Activated CD4-positive, CD25-positive, alpha-beta regulatory T cell treated with anti-CD3 and anti-CD28 coated beads, Interleukin-2, amount 50 U/mL, for 24 hours (primary cell): ENCODE measurements around the gene ARMC3.
"Not testable (repeated sequence)": the region's sequence is repeated elsewhere in the genome, so short reads cannot be mapped to it uniquely, and the experiment has no call there.

ENCODE experiments used
- ATAC-seq, 2 donors: fragments of 150-1000 bp; cut with Tn5 transposase; one replicate each; pipeline ENCODE4 v1.10.0; 2021; ENCODE audit warnings: mild to moderate bottlenecking in 1 of 2, moderate library complexity in 1 of 2

ARMC3 gene

DNA sequence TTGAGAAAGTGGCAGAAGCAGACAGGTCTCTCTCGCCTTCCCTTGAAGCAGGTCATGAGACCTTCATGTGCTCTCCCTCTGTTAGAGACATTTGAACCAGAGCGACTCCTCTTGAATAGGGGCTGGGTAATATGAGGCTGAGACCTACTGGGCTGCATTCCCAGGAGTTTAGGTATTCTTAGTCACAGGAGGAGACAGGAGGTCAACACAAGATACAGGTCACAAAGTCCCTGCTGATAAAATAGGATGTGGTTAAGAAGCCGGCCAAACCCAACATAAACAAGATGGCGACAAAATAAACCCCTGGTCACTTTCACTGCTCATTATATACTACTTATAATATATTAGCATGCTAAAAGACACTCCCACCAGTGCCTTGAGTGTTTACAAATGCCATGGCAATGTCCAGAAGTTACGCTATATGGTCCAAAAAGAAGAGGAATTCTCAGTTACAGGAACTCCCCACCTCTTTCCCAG lies 124.0 kb downstream of the ARMC3 start:
- no peak for ATAC-seq

DNA sequence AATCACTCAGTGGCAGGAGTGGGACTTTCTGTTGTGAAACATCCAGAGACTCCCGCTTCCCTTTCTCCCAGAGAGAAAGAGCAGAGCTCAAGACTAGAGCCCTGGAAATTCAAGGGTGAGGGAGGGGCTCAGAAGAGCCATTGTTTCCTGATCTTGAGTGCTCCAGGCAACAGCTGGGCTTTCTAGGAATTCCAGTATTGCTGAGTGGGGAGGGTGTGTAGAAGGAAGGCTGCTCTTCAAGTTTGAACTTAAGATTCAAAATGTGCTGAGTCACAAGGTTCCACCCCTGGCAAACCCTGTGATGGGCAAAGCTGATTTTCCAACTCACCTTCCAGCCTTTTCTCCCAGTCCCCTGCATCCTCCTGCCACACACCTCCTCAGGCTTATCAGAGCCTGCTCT lies 125.2 kb downstream of the ARMC3 start:
- no peak for ATAC-seq

DNA sequence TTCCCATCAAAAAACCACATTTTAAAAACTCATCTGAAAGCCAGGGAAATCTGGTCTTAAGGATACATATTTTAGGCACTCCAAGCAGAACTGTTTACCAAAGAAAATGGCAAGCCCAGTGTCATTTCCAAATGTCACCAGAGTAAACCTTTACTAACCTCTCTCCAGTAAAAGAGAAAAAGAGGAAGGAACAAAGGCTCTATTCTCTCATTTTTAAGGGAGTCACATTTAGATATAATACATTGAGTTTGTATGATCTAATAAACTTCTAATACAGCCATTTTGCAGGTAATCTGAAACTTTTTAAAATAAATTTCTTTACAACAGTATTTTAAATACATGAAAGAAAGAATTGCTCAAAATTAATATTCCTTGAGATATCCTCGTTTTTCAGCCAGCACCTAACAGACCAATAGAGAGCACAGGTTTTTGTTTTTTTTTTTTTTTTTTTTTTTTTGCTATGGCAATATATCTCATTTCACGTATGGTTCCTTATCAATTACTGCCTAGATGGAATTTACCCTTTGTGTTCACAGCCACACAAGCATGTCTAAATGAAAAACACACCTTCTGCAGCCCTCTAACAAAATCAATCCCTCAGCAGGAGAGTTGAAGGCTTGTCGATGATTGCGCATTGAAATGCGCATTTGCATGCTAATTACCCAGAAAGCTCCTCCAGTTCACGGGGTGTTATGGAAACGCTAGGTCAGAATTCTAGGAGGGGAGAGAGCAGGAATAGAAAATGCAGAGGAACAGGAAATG lies 127.8 kb downstream of the ARMC3 start:
- no peak for ATAC-seq

DNA sequence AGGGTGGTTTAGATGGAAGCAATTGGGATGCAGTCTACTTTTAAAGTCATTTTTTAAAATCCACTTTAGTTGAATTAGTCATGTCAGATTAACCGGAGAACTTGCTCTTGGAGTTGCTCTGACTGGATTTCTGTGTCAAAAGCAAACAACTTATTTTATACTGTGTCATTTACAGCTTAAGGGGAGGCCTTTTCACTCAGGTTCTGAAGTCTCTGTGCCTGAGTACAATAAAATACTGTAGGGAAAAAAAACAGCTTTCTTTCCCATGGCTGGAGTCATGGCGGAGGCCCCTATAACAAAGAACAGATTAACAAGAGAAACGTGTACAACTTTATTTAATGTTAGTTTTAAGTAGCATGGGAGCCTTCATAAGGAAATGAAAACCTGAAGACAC lies 128.3 kb downstream of the ARMC3 start:
- no peak for ATAC-seq

DNA sequence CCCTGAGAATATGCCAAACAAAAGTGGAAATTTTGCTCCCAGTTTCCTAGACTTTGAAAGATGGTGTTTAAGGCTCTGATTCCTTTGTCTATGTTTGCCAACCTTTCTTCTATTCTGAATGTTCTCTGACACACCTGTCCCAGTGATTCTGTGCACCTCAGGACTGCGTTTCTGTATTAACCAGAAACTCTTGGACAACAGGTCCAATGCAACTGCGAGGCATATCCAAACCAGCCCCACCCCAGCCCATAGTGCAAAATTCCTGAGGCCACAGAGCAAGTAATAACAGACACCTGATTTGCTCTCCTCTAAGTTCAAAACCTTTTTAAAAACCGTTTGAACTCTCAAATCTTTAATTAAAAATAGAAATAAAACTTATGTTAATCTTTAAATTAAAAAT lies 130.5 kb downstream of the ARMC3 start:
- no peak for ATAC-seq

DNA sequence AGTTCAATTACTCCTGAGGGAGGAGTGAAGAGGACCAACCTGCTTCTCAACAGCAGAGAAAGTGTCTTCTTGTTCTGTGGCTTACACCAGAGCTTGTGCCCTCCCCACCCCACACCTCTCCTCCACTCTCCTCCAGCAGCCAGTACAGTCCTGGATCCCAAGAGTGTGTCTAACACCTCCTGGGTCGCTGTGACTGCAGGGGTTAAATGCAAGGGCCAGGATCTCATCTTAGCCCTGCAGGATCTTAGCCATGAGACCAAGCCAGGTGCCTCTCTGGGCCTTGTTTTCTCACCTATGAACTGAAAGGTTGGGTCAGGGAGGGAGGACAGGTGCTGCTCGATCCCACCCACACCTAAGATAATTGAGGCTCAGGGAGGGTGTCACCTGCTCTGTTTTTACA lies 133.1 kb downstream of the ARMC3 start:
- no peak for ATAC-seq

DNA sequence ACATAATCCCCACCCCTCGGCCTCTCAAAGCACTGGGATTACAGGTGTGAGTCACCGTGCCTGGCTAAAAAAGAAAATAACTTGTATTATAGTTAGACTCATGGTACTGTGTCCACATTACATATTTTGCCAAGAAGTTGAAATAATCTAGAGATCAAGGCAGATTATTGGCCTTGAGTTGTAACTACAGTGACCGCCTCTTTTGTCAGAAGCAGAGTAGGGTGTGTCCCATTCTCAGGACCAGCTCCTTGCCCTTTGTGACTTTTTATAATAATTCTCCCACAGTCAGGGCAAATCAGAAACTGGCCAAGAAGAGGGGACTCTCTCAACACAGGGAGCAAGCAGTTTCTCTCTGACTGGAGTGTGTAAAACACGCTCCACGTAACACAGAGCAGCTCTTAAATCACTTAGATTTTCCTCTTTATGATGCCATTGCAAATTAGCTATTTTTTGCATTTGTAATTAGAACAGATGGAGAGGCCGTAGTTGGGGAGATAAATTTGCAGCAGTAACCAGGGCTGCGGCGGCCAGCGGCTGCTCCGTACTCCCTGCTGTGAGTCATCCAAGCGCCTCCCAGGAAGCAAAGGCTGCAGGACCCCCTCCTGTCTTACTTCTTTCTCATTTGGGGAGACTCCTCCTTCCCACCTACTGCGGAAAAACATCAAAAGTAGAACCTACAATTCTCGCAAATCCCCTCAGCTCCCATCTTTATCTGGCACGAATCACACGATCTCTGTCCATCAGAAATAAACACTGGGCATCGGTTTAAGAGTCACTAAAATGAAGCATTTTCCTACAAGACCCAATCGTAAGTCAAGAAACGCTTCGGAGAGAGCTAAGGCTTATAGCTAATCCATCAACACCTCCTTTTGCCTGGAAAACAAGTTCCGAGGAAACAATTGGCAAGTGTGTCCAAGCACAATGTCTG lies 135.5 kb downstream of the ARMC3 start:
- ATAC-seq, result no peak

DNA sequence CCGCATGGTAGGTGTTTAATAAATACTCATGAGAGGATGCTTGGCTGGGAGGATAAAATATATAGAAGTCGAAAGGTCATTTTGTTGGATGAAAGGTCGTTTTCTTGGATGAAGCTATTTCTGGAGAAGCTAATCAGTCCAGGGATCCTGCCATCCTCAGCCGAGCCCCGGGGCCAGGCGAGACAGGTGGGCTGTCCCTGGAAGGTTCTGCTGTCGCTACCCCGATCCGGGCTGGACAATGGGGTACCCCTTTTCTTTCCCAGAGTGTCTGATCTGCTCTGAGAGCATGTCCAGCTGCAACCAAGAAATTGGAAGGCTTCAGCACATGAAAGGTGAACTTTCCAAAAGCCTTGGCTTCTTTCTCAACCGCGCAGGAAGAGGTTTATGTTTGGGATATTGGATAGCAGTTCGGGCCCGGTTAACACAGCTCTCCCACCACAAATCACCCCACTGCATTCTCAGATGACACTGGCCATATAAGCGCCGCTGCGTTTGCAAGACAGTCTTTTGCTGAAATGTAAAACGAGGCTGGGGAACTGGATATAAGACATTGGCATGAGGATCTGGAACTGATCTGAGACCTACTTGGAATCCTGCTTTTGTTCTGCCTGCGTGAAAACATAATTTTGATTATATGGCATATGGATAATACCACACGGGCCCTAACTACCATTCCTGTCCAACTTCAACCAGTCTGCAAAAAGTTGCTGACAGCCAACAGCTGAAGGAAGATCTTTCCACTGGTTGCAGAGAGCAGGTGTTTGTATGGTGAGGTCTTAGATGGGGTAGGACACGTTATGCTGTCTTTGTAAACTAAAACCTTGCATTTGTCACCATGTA lies 136.3 kb downstream of the ARMC3 start:
- no peak for ATAC-seq

DNA sequence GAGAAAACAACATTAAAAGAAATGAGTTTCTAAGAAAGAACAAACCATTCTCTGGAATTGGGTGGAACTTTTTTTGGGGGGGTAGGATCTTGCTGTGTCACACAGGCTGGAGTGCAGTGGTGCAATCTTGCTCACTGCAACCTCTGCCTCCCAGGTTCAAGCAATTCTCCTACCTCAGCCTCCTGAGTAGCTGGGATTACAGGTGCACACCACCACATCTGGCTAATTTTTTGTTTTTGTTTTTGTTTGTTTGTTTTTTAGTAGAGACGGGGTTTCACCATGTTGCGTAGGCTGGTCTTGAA lies 136.9 kb downstream of the ARMC3 start:
- ATAC-seq, result not testable (repeated sequence)

DNA sequence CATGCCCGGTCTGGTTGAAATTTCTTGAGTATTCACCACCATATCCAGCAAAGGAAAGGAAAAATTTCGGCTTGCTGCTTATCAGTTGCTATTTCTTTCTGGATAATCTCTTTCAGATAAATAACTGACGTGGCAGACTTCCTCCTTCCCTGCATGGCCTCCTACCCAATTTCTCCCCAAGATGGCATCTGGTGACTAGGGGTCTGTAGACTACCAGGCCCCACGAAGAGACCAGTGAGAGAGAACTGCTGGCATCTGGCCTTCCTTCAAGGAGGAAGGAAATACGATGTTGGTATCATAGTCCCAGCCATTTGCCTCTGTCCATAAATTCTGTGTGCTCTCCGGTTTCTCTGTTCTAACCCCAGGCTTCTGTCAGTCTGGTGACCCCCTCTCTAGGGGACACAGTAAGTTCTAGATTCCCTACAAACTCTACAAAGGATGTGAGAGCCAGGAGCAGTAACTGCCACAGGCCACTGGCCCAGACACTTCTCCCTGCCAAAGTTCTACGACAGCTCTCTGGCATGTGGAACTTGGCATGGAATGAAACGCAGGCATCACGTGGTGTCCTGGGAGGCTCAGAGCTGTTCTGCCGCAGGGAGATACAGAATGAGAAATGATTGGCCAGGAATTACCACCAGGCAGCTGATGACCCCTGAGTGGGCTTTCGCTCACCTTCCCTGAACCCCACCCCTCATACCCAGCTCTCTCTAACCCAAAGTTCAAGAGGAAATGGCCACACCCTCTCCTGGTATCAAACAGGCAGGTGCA lies 137.5 kb downstream of the ARMC3 start:
- no peak for ATAC-seq

DNA sequence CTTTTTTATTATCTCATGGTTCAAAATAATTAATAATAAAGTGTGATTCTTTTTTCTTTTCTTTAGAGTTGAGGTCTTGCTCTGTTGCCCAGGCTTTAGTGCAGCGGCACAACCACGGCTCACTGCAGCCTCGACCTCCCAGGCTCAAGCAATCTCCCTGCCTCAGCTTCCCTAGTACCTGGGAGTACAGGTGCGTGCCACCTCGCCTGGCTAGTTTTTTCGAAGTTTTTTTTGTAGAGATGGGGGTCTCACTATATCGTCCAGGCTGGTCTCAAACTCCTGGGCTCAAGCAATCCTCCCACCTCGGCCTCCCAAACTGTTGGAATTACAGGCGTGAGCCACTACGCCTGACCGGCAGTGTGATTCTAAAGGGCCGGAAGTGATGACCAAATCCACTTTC lies 139.5 kb downstream of the ARMC3 start:
- no peak for ATAC-seq

DNA sequence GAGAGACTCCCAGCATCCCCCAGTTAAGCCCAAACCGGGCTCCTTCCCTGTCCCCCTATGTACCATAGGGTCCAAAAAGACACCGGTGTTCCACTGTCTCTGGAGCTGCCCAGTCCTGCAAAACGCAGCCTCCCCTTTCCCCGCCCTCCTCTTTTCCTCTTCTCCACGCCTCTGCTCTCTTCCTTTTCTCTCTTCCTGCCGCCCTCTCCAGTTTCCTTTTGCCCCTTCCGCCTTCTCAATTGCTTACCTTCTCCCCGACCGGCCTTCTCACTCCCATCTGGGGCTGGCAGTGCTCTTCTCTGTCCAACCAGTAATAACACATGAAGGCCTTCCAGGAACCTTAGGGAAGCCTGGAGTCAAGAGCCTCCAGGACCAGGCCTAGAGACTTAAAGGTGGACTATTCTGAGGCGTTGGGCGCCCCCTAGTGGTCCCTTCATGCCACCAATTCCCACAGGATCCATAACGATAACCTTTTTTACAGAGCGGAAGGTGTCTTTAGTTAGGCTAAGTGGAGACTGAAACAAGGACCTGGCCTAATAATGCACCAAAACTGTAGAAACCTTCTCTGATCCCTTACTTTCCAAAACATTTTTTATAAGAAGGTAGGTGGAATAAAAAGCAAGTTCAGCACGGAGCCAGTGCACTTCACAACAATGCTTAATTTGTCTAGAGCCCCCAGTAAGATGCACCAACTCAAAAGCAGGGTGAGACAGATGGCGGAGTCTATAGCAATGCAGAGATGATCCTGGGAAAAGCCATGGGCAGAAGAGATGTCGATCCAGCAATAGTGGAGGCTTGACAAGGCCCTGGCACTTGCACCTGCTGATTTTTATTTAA lies 140.3 kb downstream of the ARMC3 start:
- ATAC-seq, result peak in 1 of 2 donors; percentile 31

DNA sequence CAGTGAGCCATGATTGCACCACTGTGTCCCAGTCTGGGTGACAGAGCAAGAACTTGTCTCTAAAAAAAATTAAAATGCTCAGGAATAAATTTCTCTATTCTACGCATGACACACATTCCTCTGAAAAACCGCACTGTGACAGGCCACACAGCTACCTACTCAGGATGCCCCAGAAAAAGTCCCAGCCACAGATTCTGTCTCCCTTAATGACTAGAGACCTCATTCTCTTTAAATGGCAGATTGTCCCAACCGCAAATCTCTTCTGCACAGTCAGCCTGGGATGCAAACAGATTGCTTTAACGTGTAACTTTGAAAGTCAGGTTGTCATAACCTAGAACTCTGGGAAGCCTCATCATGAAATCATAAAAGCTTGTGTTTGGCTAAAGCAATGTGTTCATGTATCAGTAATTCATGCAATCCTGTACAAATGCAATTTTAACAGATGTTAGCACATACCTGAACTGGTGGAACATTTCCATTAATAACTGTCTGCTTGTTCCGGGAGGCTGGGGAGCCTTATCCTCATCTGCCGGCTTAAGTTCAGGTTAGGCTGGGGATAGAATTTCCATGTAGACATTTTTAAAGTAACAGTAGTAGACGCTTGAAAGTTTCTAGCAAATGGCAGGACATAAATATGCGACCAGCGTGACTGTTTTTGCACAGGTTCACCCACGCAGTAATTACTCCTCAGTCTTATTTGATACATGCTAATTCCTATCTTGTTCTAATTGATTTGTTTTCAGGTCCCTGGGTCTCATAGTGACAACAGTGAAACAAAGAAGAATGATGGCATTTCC lies 141.4 kb downstream of the ARMC3 start:
- peak in 1 of 2 donors; percentile 57 for ATAC-seq

DNA sequence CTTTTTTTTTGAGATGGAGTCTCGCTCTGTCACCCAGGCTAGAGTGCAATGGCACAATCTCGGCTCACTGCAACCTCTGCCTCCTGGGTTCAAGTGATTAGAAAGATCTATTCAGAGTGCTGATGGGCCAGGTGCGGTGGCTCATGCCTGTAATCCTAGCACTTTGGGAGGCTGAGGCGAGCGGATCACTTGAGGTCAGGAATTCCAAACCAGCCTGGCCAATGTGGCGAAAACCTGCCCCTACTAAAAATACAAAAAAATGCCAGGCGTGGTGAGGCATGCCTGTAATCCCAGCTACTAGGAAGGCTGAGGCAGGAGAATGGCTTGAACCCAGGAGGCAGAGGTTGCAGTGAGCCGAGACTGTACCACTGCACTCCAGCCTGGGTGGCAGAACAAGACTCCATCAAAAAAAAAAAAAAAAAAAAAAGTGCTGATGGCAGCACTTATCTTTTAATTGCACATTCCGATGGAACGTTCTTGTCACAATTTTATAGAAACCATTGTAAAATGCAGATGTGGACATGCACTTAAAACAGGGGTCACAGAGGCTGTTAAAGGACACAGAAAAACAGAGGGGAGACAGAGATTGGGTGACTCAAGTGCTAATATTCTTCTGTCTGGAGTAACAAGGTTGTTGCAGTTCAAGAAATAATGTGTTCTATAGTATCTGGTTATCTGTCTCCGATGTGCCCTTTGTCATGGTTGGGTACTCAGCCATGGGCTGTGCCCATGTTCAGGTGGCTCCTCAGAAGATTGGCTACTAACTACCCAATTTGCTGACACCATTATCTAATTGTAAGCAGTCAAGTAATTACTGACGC lies 142.4 kb downstream of the ARMC3 start:
- not testable (repeated sequence) for ATAC-seq

DNA sequence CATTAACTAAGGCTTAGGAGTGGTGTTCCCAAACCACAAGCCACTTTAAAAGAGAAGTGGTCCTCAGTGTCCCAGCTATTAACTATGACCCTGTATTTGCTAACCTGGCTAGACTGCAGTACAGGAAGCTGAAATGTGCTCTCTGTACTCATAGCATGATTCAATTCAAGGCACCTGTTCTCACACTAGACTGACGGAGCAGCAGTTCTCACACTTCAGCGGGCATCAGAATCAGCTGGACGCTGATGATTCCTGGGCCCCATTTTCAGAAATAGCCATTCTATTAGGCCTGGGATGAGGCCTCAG lies 143.0 kb downstream of the ARMC3 start:
- no peak for ATAC-seq

DNA sequence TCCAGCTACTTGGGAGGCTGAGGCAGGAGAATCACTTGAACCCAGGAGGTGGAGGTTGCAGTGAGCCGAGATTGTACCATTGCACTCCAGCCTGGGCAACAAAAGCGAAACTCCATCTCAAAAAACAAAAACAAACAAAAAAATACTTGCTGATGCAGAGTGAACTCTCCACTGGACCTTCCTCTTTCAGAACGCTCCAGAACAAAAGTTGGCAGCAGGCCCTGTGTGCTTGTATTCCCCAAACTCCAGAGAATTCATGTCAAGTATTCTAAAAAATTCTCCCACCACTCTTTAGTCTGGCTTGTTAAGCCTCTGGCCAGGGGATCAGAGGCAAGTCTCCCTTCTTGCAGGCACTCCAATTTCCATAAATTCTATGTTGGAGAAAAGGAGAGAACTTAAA lies 144.7 kb downstream of the ARMC3 start:
- not testable (repeated sequence) for ATAC-seq

DNA sequence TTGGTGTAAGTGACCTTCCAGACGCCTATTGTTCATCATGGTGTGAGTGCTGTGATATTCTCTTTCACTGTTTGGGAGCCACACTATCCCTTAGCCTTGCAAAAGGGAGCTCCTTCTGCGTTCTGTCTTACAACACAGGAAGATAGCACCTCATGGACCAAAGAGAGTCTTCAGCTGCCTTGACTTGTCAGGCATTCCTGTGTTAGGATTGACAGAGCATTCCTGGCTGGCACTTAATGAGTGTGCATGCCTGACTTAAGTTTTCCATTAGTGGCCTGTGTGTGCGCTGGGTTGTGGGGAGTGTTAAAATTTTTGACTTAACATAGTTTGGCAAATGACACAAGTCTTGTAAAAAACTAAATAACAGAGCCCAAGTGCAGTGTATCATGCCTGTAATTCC lies 145.7 kb downstream of the ARMC3 start:
- no peak for ATAC-seq

DNA sequence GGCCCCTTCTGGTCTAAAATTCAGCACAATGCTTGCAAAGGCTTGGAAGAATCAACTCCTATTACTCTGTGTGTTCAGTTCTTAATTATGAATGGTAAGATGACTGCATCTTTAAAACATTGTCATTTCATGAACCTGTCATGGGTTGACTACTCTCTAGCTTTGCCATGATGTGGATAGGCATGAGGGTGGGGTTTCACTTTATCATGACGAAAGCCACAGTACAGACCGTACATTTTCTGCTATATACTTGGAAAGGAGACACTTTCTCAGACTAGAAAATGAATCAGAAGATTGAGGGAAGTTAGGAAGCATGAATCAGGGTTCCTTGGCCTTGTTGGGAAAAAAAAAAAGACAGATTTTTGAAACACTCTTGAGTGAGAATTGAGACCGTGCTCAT lies 147.8 kb downstream of the ARMC3 start:
- ATAC-seq, result no peak

DNA sequence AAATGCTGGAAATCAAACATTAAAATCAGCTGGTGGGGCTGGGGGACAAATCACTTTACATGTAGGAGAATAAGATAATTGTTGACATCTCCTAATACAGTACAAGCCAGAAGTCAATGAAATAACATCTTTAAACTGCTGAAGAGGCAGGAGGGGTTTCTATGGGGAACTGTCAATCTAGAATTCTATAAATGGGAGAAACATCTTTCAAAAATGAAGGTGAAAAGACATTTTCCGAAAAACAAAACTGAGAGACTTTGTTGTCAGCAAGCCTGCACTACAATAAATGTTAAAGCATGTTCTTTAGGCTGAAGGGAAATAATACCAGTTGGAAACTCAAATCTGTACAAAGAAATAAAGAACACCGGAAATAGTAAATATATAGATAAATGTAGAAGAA lies 150.3 kb downstream of the ARMC3 start:
- no peak for ATAC-seq

DNA sequence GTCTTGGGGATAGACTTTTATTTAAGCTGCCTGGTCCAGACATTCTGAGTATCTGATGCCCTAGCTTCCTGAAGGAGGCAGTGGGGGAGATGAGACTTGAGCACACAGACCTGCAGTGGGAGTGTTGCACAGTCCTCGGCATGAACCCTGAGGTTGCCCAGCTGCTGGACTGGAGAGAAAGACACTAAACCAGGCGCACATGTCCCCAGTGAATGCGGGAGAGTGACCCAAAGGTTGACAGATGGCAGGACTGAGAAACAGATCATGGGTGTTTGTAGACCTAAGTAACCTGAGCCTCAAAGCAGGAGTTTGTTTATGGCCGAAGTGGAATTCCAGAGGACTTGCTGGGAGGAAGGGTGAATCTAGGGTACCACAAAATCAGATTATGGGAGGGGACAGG lies 151.8 kb downstream of the ARMC3 start:
- no peak for ATAC-seq
